ENCODE data around the gene KRT4.

DNA sequence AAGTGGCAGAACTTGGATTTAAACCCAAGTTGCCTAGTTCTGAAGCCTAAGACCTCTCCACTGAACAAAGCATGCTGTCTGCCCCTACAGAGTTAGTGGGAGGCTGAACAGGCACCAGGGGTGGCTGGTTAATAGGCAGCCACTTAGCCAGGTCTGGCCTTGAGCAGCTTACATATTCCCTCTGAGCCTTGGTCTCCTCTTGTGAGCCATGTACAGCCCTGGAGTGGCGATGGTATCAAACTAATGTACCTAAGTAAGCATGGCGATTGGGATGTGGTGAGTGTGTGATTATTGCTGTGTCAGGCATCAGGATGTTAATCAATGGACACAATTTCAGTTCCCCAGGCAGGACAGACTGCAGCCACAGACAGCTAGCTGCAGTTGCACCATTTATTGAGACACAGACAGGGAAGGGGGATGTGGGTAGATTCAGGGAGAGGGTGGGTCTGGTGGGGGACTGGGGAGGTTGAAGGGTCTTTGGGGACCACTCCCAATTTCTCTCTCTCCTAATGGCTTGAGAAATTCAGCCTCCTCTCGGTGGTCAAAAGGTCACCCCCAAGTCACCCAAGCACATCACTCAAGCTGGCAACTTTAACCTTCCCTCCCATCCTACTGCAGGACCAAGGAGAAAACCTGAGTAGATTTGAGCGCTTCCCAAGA lies 7.3 kb upstream of the KRT4 start:
- TF ChIP-seq, protein P1, sequence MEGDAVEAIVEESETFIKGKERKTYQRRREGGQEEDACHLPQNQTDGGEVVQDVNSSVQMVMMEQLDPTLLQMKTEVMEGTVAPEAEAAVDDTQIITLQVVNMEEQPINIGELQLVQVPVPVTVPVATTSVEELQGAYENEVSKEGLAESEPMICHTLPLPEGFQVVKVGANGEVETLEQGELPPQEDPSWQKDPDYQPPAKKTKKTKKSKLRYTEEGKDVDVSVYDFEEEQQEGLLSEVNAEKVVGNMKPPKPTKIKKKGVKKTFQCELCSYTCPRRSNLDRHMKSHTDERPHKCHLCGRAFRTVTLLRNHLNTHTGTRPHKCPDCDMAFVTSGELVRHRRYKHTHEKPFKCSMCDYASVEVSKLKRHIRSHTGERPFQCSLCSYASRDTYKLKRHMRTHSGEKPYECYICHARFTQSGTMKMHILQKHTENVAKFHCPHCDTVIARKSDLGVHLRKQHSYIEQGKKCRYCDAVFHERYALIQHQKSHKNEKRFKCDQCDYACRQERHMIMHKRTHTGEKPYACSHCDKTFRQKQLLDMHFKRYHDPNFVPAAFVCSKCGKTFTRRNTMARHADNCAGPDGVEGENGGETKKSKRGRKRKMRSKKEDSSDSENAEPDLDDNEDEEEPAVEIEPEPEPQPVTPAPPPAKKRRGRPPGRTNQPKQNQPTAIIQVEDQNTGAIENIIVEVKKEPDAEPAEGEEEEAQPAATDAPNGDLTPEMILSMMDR (IDR thresholded peaks at IDR 0.05), result no peak
- no peak for TF ChIP-seq POLR2A (IDR thresholded peaks at IDR 0.05)
